ENCODE data around the gene RINL.

- TF ChIP-seq POU5F1 (IDR thresholded peaks at IDR 0.05; ENCODE audit: low read depth, low read length) (no peak), CHD7 (IDR thresholded peaks at IDR 0.05; ENCODE audit: insufficient replicate concordance, low read length) (no peak), SRF (IDR thresholded peaks at IDR 0.05; ENCODE audit: low read depth, low read length) (0 out of 2 replicates have a peak, but pooled peaks have one; percentile 31), CTCF (IDR thresholded peaks at IDR 0.05; ENCODE audit: control extremely low read depth in 1 of 3, insufficient read depth in 1 of 3, low read depth in 1 of 3, low read length in 3 of 3) (no peak), JUN (IDR thresholded peaks at IDR 0.05; ENCODE audit: low read depth, low read length) (no peak), POLR2AphosphoS5 (IDR thresholded peaks at IDR 0.05; ENCODE audit: low read depth, low read length) (peak; percentile 27; the same call in 1 of the 2 replicates), POLR2A (IDR thresholded peaks at IDR 0.05; ENCODE audit: control extremely low read depth in 1 of 2, low read depth in 2 of 2, low read length in 2 of 2) (0 out of 3 replicates have a peak, but pooled peaks of 1 of the 2 experiments have one; percentile 27), RAD21 (IDR thresholded peaks at IDR 0.05 in 1 of 2, conservative IDR thresholded peaks at IDR 0.05 in 1 of 2; ENCODE audit: low read depth in 2 of 2, low read length in 2 of 2) (no peak)
Measured at GRCh38 chr19:38921420-38922274, 43.6 kb upstream of the RINL start.

Measured in H1 (cell line).